ENCODE data around the gene DNAJC2. TPM values are rescaled to one million over a fixed set of nuclear protein-coding genes. Genes with fewer than 3 reads are reported as not detected.

The DNAJC2 gene
- total RNA-seq, 1 experiment from 2014 or later, result 21.7 TPM

- BruUV-seq (replicated peaks), result no TSS peak
- Histone ChIP-seq H3K9ac (ENCODE audit: low read length) (peak overlapping the region; percentile 96), H3K4me2 (ENCODE audit: low read length) (peak overlapping the region; percentile 90), H3K4me3 (ENCODE audit: low read length) (peak overlapping the region; percentile 83), H3K9me3 (ENCODE audit: low read length) (no peaks in the 10 kb centered on the region), H3K9me2 (replicated peaks; ENCODE audit: low read length) (no peaks in the 10 kb centered on the region), H3K27me3 (ENCODE audit: low read length) (no peaks in the 10 kb centered on the region), H2AFZ (ENCODE audit: low read length) (no peak overlapping the region), H3K4me1 (ENCODE audit: insufficient read depth, low read length) (peaks cover 33% of the 10 kb centered on the region), H4K20me1 (ENCODE audit: low read length) (peaks cover 40% of the 10 kb centered on the region), H3F3A (ENCODE audit: low read length, unreplicated experiment) (no peaks in the 10 kb centered on the region), H3K79me2 (ENCODE audit: low read length) (peaks cover 85% of the 10 kb centered on the region), H3K36me3 (ENCODE audit: low read depth, low read length) (peaks cover 13% of the 10 kb centered on the region; the same call in 1 of the 2 replicates), H3K27ac (ENCODE audit: low read length) (no peak overlapping the region)
- no peak for DNase-seq
- ChIA-PET CTCF (no interaction called here), POLR2A (ENCODE audit: unreplicated experiment) (no interaction called here)
- no peak for ATAC-seq
- intact Hi-C loops (cut with micrococcal nuclease), result loop anchor here (1.0 to 10.0 kb wide), 3 partner anchors 41 to 204 kb away; partner anchors contain the start of gene NAPEPLD
- TF ChIP-seq CTCF (conservative IDR thresholded peaks at IDR 0.05; ENCODE audit: low read depth, low read length) (no peak), EZH2 (IDR thresholded peaks at IDR 0.05; ENCODE audit: low read length, unreplicated experiment) (no peak), EZH2phosphoT487 (IDR thresholded peaks at IDR 0.05; ENCODE audit: borderline replicate concordance, low read length) (no peak)
Measured at GRCh38 chr7:103348452-103348851, 3.9 kb upstream of the DNAJC2 start.

- Histone ChIP-seq H3K9me2 (replicated peaks; ENCODE audit: low read length) (no peaks in the 10 kb centered on the region), H3K36me3 (ENCODE audit: low read depth, low read length) (peaks cover 7% of the 10 kb centered on the region; the same call in 1 of the 2 replicates), H3K4me1 (ENCODE audit: insufficient read depth, low read length) (peaks cover 39% of the 10 kb centered on the region), H3K9me3 (ENCODE audit: low read length) (no peaks in the 10 kb centered on the region), H3K27ac (ENCODE audit: low read length) (peak within 1 kb of the TSS; percentile 86), H3K4me2 (ENCODE audit: low read length) (peak within 1 kb of the TSS; percentile 90), H4K20me1 (ENCODE audit: low read length) (peaks cover 41% of the 10 kb centered on the region), H3K4me3 (ENCODE audit: low read length) (peak within 1 kb of the TSS; percentile 83), H2AFZ (ENCODE audit: low read length) (peak within 1 kb of the TSS; percentile 78), H3K27me3 (ENCODE audit: low read length) (no peaks in the 10 kb centered on the region), H3K9ac (ENCODE audit: low read length) (peak within 1 kb of the TSS; percentile 96), H3F3A (ENCODE audit: low read length, unreplicated experiment) (no peaks in the 10 kb centered on the region), H3K79me2 (ENCODE audit: low read length) (peaks cover 85% of the 10 kb centered on the region)
- ChIA-PET POLR2A (ENCODE audit: unreplicated experiment) (no interaction called here), CTCF (interaction anchor here (0.6 kb wide), 1 partner anchor 199 kb away, joined by 4 read pairs; no protein-coding TSS in a partner anchor)
- intact Hi-C loops (cut with micrococcal nuclease), result loop anchor here (1.0 to 10.0 kb wide), 4 partner anchors 40 to 203 kb away; partner anchors contain the start of gene NAPEPLD
- no peak for TF ChIP-seq EZH2phosphoT487 (IDR thresholded peaks at IDR 0.05; ENCODE audit: borderline replicate concordance, low read length)
- no peak for TF ChIP-seq EZH2 (IDR thresholded peaks at IDR 0.05; ENCODE audit: low read length, unreplicated experiment)
- TF ChIP-seq CTCF (conservative IDR thresholded peaks at IDR 0.05; ENCODE audit: low read depth, low read length), result no peak
- ATAC-seq, result peak; percentile 63
- BruUV-seq (replicated peaks), result TSS peak; percentile 76
- peak; percentile 88 for DNase-seq
Measured at GRCh38 chr7:103347507-103348267, 3.1 kb upstream of the DNAJC2 start, which contains the start of gene PSMC2. TSS of gene PSMC2 (plus strand) at chr7:103347643. CDS start at chr7:103347712, 69 bp downstream.

All from PC-3 (cell line).